Rectal smooth muscle tissue (tissue), 1 donor: ENCODE results near the gene ELP1.
"Not testable (repeated sequence)": the region's sequence is repeated elsewhere in the genome, so short reads cannot be mapped to it uniquely, and the experiment has no call there.

Experiments
- H3K27ac ChIP-seq: one replicate; pipeline ENCODE4 v1.7.0; 2013; ENCODE audit warnings: low read depth, low read length, inconsistent platforms
- H3K27me3 ChIP-seq: one replicate; pipeline ENCODE4 v1.7.0; 2013; ENCODE audit warnings: low read length; ENCODE audit not compliant: control insufficient read depth, insufficient read depth
- H3K36me3 ChIP-seq: one replicate; pipeline ENCODE4 v1.7.0; 2013; ENCODE audit warnings: low read length; ENCODE audit not compliant: control insufficient read depth, insufficient read depth
- H3K4me1 ChIP-seq: one replicate; pipeline ENCODE4 v1.7.0; 2013; ENCODE audit warnings: low read length; ENCODE audit not compliant: control insufficient read depth, insufficient read depth
- H3K4me3 ChIP-seq: one replicate; pipeline ENCODE4 v1.7.0; 2013; ENCODE audit warnings: low read length
- H3K9ac ChIP-seq: one replicate; pipeline ENCODE4 v1.7.0; 2013; ENCODE audit warnings: low read length

The ELP1 gene

DNA sequence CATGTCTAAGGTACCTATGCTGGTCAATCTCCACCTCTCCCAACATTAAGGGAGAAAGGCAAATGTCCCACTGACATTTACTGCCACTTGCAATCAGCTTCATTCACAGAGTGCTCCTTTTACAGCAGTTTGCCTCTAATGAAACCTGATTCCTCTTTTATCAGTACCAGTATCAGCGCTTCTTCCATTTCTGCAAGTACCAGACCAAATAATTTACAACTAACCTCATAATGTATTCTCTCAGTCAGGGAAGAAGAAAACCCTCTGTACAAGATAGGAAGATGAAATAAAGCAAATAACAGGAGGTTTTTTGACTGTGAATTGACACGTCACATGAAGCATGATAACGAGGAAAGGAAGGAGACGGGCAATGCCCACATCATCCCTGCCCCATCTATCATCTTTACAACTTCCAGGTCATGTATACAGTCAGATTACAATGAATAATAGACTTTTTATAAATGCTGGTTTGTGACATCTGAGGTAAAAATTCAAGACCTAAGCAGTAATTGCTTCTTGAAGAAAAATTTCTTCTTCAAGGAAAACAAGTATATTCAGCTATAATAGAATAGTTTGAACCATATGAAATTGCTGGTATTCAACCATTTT, 22.2 kb upstream of the ELP1 start:
- Histone ChIP-seq H3K9ac (no peak overlapping the region), H3K4me1 (no peaks in the 10 kb centered on the region), H3K4me3 (no peak overlapping the region), H3K27me3 (no peaks in the 10 kb centered on the region), H3K27ac (no peak overlapping the region), H3K36me3 (no peaks in the 10 kb centered on the region)

DNA sequence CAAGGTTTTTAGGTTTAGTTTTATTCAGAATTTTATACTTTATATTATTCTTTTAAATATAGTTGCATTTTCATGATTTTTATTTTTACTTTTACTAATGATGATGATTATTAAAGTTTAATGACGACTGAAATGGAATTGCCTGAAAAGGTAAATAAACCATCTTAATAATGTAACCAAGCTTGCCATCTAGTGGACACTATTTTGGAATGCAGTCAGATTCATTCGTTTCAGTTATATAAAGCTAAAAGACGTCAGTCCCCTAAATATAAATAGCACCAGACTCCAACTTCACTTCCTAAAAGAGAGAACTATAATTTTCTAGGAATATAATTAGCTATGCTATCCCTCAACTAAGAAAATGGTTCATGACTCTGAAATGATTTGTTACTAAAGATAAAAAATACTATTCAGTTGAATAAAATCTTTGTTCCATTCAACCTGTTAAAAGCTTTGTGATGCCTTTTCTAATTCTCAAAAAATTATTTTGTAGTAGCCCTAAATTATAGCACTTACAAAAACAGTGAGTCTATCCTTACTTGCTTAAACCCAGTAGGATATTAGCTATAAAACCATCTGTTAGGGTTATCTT, 20.2 kb upstream of the ELP1 start:
- Histone ChIP-seq H3K27me3 (no peaks in the 10 kb centered on the region), H3K27ac (no peak overlapping the region), H3K4me1 (no peaks in the 10 kb centered on the region), H3K9ac (no peak overlapping the region), H3K4me3 (no peak overlapping the region), H3K36me3 (no peaks in the 10 kb centered on the region)

DNA sequence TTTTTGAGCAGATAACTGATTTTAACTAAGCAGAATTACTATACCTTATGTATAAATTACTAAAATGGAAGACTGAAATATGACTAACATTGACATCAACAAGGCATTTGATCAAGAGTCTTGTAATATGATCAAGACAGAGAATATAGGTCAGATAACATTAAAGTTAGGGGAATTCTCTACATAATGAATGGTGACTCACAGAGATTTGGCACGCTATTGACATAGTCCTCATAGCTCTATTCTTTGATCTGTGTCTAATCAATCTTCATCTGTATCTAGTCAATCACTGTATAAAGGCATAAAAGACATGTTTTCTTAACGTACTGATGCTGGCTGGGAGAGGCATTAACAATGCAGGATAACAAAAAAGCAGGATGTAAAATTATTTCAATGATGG, 17.7 kb upstream of the ELP1 start:
- no peak overlapping the region for H3K27ac ChIP-seq
- no peak overlapping the region for H3K9ac ChIP-seq
- H3K27me3 ChIP-seq, result no peaks in the 10 kb centered on the region
- no peaks in the 10 kb centered on the region for H3K36me3 ChIP-seq
- H3K4me1 ChIP-seq, result no peaks in the 10 kb centered on the region
- H3K4me3 ChIP-seq, result no peak overlapping the region

DNA sequence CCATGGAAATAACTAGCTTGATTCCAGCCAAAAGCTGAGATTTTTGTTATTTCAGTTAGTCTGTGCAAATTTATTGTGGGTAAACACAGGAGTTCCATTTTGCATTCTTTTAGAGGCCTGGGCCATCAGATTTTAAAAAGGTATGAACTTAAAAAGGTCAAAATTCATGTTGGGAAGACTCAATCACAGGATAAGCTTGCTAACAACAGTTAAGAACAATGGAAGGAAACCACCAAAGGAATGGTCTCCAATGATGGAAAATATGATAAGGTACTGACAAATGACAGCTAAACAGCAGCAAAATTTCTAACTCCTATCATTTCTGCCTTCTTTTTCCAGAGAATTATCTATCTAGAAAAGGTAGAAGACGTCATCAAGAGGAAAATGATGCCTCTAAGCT, 16.2 kb upstream of the ELP1 start:
- H3K36me3 ChIP-seq, result no peaks in the 10 kb centered on the region
- no peak overlapping the region for H3K27ac ChIP-seq
- no peaks in the 10 kb centered on the region for H3K4me1 ChIP-seq
- H3K27me3 ChIP-seq, result no peaks in the 10 kb centered on the region
- no peak overlapping the region for H3K9ac ChIP-seq
- H3K4me3 ChIP-seq, result no peak overlapping the region

DNA sequence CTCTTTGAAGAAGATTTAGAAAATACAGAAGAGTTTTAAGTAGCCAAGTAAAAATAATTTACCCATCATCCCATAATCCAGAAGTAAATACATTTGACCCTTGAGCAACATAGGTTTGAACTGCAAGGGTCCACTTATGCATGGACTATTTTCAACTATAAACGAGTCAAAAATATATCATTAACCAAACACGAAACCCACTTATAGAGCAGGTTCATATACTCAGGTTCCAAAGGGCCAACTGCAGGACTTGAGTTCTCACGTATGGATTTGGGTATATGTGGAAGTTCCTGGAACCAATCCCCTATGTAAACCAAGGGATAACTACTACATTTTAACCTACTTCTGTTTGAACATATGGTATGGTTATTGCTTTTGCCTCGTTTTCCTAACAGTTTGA, 6.1 kb upstream of the ELP1 start:
- Histone ChIP-seq H3K4me3 (no peak overlapping the region), H3K4me1 (peaks cover 2% of the 10 kb centered on the region), H3K27me3 (no peaks in the 10 kb centered on the region), H3K9ac (no peak overlapping the region), H3K27ac (no peak overlapping the region), H3K36me3 (no peaks in the 10 kb centered on the region)

DNA sequence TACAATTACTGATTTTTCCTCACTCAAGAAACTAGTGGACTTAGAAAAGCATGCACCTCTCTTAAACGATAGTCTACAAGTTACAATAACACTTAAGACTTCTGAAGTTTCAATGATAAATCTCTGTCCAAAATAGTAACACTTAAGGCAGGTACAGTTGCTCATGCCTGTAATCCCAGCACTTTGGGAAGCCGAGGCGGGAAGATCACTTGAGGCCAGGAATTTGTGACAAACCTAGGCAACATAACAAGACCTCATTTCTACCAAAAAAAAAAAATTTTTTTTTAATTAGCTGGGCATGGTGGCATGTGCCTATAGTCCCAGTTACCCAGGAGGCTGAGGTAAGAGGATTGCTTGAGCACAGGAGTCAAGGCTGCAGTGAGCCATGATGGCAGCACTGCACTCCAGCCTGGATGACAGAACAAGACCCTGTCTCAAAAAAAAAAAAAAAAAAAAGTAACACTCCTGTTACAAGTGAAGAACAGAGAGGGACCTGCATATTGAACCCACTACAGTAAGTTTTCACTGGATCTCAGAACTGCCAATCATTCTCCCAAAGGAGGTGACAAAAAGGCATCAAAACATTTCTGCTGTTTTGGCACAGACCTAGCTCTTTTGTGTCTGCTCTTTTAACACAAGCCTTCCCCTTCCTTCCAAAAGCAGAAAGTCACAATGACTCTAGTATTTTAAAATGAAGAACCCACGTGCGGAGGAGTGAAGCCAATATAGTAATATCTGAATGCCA, 3.8 kb upstream of the ELP1 start:
- no peak overlapping the region for H3K4me3 ChIP-seq
- no peak overlapping the region for H3K27ac ChIP-seq
- peaks cover 10% of the 10 kb centered on the region for H3K4me1 ChIP-seq
- no peaks in the 10 kb centered on the region for H3K36me3 ChIP-seq
- no peak overlapping the region for H3K9ac ChIP-seq
- H3K27me3 ChIP-seq, result no peaks in the 10 kb centered on the region

DNA sequence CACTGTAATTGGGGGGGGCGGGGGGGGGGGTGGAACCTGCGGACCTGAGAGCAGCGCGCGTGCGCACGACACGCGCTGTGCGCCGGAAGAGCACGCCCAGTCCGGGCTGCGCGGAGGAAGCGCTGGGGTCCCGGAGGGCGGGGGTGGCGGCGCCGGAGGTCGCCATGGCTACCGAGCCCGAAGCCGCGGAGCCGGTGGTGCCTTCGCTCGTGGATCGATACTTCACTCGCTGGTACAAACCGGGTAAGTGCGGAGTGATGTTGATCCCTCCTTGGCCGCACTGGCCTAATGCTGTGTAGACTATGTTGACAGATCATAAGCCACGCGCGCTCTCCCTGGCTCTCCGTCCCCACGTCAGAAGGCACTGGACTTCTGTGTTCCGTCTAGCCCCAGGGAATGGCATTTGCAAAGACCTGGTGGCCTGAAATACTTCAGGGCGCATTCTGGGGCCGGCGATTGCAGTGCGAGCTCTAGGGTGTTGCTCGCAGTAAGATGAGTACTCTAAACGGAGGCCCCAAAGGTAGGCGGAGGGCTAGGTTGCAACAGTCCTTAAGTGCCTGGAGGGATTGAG, 484 bp upstream of the ELP1 start, which contains the start of gene ABITRAM:
Gene ABITRAM, plus strand, starts transcription at position 78 of the 571 bp plus-strand sequence. Its CDS starts 87 bp downstream, at position 165.
- Histone ChIP-seq H3K4me3 (peak within 1 kb of the TSS; percentile 96), H3K27me3 (no peaks in the 10 kb centered on the region), H3K4me1 (peaks cover 13% of the 10 kb centered on the region), H3K36me3 (no peaks in the 10 kb centered on the region), H3K9ac (peak within 1 kb of the TSS; percentile 81), H3K27ac (peak within 1 kb of the TSS; percentile 91)

DNA sequence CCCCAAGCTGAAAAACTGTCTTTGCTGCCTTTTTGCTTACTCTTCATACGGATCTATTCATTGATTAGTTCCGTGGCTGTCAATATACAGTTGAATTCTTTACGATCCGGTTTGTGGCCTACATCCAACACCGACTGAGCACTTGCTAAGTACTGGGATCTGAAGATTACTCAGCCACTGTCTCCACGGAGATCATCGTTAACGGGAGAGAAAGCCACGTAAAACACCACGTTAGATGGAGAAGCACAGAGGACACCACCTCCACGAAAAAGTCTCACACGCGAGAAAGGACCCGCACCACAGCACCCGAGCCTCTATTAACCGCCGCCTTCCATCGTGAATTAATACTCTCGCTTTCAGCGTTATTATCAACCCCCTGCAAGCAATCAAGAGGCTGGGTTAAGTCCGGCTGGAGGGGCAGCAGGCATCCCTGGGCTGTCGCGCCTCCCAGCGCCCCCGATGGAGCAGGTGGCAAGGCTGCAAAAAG, 650 bp downstream of the ELP1 start:
- H3K9ac ChIP-seq, result peak overlapping the region; percentile 81
- no peaks in the 10 kb centered on the region for H3K36me3 ChIP-seq

DNA sequence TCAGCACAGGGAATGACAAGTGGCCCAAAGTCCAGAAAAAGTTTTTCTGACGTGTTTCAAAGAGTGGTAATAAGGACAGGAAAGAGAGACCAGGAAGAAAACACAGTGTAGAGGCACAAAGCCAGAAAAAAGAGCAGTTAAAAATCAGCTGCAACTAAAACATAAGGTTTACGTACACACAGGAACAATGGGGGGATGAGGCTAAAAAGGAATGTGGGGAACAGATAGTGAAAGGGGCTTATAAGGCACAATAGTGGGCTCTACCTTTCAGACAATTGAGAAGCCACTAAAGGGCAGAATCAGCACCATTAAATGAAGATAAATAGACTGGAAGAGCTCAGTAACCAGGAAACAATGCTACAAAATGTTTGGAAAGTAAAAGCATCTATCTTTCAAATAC, 5.5 kb downstream of the ELP1 start:
- Histone ChIP-seq H3K36me3 (peaks cover 23% of the 10 kb centered on the region), H3K9ac (no peak overlapping the region), H3K27me3 (no peaks in the 10 kb centered on the region), H3K4me3 (no peak overlapping the region), H3K4me1 (peaks cover 7% of the 10 kb centered on the region), H3K27ac (no peak overlapping the region)

More for the DNA sequence above, 650 bp downstream of the ELP1 start:
- Histone ChIP-seq H3K4me3 (peak overlapping the region; percentile 96), H3K4me1 (peaks cover 13% of the 10 kb centered on the region), H3K27me3 (no peaks in the 10 kb centered on the region), H3K27ac (peak overlapping the region; percentile 91)

DNA sequence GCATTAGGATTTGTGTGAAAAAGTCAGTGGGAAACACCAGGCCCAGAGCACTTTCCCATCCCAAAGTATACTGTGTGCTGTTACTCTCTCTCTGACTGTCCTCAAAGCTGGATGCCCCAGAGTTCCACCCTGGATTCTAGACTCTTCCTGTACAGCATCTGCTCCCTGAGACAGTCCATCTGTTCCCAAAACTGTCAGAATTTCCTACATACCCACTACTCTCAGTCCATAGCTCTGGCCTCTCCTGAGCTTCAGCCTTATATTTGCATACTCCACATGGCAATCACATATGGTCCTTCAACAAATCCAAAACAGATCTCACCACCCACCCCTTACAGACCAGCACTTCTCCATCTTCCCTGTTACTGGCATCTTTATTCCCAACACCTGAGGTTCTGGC, 9.5 kb downstream of the ELP1 start:
- Histone ChIP-seq H3K27ac (no peak overlapping the region), H3K4me1 (no peaks in the 10 kb centered on the region), H3K9ac (no peak overlapping the region), H3K27me3 (no peaks in the 10 kb centered on the region), H3K4me3 (no peak overlapping the region), H3K36me3 (peaks cover 23% of the 10 kb centered on the region)

DNA sequence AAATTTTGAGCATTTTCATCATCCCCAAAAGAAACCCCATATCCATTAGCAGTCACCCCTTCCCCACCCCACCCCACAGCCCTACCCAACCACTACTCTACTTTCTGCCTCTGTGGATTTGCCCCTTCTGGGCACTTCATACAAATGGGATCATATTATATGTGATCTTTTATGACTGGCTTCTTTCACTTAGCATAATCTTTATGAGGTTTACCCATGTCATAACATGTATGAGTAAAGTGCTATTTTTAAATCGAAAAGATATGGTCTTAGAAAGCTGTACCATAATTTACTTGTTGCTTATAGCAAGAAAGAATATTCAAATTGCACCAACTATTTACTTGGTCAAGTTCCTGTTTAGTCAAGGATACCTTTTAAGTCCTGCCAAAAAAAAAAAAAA, 12.7 kb downstream of the ELP1 start:
- H3K9ac ChIP-seq, result no peak overlapping the region
- no peaks in the 10 kb centered on the region for H3K4me1 ChIP-seq
- no peak overlapping the region for H3K4me3 ChIP-seq
- no peaks in the 10 kb centered on the region for H3K27me3 ChIP-seq
- no peak overlapping the region for H3K27ac ChIP-seq
- H3K36me3 ChIP-seq, result peaks cover 21% of the 10 kb centered on the region

DNA sequence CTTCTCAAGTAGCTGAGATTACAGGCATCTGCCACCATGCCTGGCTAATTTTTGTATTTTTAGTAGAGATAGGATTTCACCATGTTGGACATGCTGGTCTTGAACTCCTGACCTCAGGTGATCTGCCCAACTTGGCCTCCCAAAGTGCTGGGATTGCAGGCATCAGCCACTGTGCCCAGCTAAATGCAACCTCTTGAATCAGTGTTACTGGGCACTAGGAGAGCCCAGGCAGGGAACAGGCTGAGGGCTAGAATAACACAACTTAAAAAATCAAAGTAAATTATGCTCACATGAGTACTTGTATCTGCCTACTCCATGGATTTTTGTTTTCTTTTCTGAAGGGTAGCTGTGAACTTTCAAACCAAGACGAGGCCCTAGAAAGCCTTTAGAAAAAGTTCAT, 13.5 kb downstream of the ELP1 start:
- H3K36me3 ChIP-seq, result peaks cover 21% of the 10 kb centered on the region
- H3K27me3 ChIP-seq, H3K4me3 ChIP-seq, H3K9ac ChIP-seq, H3K27ac ChIP-seq, H3K4me1 ChIP-seq: not testable (repeated sequence)
